Measurements from ENCODE around the gene HACD2.
"Not testable (repeated sequence)": the region's sequence is repeated elsewhere in the genome, so short reads cannot be mapped to it uniquely, and the experiment has no call there.

Gene HACD2

DNA sequence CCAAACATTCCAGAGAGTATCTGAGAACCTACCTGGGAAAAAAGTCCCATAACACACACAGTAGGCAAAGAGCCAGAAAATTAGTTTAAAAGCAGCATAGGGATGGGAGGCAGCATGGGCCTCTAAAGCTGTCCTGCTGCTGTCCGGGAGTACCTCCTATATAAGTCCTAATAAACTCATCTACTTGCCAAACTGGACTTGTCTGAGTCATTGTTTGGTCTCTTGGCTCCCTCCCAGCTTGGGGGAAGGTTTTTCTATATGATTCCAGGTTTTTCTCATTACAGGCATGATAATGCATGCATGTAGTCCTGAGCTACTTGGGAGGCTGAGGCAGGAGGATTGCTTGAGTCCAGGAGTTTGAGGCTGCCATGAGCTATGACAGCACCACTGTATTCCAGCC is 17.5 kb upstream of the HACD2 start:
- DNase-seq (ENCODE audit: low read depth), result peak; percentile 71
- TF ChIP-seq, protein P1, sequence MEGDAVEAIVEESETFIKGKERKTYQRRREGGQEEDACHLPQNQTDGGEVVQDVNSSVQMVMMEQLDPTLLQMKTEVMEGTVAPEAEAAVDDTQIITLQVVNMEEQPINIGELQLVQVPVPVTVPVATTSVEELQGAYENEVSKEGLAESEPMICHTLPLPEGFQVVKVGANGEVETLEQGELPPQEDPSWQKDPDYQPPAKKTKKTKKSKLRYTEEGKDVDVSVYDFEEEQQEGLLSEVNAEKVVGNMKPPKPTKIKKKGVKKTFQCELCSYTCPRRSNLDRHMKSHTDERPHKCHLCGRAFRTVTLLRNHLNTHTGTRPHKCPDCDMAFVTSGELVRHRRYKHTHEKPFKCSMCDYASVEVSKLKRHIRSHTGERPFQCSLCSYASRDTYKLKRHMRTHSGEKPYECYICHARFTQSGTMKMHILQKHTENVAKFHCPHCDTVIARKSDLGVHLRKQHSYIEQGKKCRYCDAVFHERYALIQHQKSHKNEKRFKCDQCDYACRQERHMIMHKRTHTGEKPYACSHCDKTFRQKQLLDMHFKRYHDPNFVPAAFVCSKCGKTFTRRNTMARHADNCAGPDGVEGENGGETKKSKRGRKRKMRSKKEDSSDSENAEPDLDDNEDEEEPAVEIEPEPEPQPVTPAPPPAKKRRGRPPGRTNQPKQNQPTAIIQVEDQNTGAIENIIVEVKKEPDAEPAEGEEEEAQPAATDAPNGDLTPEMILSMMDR (conservative IDR thresholded peaks at IDR 0.05; ENCODE audit: low read length), result no peak
- no peak overlapping the region for H3K4me3 ChIP-seq (ENCODE audit: low read length)

DNA sequence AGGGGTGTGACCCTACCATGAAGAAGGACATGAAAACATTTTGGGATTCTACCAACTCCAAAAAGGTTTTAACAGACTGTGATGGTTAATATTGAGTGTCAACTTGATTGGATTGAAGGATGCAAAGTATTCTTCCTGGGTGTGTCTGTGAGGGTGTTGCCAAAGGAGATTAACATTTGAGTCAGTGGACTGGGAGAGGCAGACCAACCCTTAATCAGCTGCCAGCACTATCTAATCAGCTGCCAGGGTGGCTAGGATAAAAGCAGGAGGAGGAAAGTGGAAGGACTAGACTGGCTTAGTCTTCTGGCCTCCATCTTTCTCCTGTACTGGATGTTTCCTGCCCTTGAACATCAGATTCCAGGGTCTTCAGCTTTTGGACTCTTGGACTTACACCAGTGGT is 16.0 kb upstream of the HACD2 start:
- not testable (repeated sequence) for H3K4me3 ChIP-seq (ENCODE audit: low read length); DNase-seq (ENCODE audit: low read depth)

DNA sequence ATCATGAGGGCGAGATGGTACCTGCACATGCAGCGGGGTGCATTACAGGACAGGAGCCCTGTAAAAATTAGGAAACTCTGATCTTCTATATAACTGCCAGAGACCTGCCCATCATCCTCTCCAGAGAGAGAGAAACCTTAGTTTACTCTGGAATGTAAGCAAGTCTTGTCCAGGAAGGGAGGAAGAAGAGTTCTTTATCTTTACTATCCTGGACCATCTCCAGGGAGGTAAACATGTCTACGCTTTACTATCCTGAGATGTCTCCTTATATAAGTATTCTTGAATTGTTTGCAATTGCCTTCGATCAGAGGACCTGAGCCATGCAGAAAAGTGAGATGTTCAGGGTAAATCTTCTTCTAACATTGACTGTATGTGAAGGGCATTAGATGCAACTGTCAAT is 12.7 kb upstream of the HACD2 start:
- H3K4me3 ChIP-seq (ENCODE audit: low read length), result no peak overlapping the region
- TF ChIP-seq, protein P1 (conservative IDR thresholded peaks at IDR 0.05; ENCODE audit: low read length), result no peak
- DNase-seq (ENCODE audit: low read depth), result no peak

DNA sequence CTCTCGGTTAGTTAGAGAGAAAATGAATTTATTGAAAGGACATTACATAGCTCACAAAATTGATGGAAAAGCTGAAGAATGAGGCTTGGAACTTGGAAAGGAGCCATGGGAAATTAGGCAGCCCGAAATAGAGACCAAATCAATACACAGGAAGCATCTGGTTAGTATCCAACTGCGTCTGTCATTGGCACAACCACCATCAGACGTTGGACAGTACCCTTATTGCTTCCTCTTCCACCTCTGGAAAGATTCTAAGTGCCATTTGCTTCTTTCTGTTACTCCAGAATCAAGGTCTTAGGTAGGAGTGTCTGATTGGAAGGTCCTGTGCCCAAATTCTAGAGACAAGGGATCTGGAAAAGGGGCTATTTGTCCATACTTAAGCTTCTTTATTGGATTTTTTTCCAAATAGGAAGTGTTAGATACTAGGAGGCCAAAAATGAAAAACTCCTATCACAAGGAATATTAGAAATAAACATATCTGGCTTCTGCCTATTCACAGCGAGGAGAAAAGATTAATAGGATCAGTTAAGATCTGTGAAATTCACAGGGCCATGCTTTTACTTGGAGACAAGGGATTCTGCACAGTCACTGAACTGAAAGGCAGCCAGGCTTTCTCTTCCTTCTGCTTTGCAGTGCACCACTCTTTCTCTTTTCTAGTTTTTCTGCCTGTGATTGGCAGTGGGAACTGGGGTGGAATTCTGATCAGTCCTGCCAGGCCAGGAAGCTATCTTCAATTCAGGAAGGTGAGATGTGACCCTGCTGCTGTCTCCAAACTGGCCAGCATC is 10.7 kb upstream of the HACD2 start:
- no peak overlapping the region for H3K4me3 ChIP-seq (ENCODE audit: low read length)
- no peak for DNase-seq (ENCODE audit: low read depth)
- TF ChIP-seq, protein P1 (conservative IDR thresholded peaks at IDR 0.05; ENCODE audit: low read length), result no peak

DNA sequence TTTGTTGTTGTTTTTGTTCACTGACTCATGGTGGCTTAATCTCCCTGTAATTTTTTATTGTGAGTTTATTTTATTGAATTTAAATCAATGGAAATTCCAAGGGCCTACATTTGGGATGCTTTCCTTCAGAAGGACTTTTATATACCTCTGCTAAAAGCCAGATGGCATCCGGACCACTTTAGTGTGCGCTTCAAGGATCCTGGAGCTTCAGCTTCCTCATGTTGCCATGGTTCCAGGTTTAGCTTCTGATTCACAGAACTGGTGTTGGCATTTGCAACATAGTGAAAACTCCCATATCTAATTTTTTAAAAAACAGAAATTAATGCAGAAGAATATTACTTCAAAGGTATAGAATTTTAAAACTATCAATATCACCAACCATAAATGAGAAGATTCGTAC is 8.5 kb upstream of the HACD2 start:
- TF ChIP-seq, protein P1 (conservative IDR thresholded peaks at IDR 0.05; ENCODE audit: low read length), result no peak
- H3K4me3 ChIP-seq (ENCODE audit: low read length), result no peak overlapping the region
- no peak for DNase-seq (ENCODE audit: low read depth)

DNA sequence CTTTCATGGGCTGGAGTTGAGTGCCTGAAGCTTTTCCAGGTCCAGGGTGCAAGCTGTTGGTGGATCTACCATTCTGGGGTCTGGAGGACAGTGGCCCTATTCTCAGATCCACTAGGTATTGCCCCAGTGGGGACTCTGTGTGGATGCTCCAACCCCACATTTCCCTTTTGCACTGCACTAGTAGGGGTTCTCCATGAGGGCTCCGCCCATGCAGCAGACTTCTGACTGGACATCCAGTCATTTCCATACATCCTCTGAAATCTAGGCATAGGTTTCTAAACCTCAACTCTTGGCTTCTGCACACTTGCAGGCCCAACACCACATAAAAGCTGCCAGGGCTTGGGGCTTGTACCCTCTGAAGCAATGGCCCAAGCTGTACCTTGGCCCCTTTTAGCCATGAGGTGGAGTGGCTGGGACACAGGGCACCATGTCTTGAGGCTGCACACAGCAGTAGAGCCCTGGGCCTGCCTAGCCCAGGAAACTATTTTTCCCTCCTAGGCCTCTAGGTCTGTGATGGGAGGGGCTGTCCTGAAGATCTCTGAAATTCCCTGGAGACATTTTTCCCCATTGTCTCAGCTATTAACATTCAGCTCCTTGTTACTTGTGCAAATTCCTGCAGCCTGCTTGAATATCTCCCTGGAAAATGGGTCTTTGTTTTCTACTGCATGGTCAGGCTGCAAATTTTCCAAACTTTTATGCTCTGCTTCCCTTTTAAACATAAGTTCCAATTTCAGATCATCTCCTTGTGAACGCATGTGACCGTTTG is 6.0 kb upstream of the HACD2 start:
- no peak overlapping the region for H3K4me3 ChIP-seq (ENCODE audit: low read length)
- TF ChIP-seq, protein P1 (conservative IDR thresholded peaks at IDR 0.05; ENCODE audit: low read length), result no peak
- no peak for DNase-seq (ENCODE audit: low read depth)

DNA sequence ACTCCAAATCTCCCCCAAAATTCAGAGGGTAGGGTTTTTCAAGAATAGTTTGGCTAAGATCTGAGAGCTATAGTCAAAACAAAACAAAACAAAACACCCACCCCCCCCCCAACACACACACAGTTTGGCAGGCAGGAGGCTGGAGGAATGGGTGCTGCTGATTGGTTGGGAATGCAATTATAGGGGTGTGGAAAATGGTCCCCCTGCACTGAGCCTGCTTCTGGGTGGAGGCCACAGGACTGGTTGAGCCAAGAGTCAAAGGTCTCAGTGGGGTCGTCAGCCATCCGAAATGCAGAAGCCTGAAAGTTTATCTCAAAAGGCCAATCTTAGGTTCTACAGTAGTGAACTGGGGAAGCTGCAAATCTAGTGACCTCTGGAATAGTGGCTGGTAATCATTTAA is 2.5 kb upstream of the HACD2 start:
- no peak overlapping the region for H3K4me3 ChIP-seq (ENCODE audit: low read length)
- TF ChIP-seq, protein P1 (conservative IDR thresholded peaks at IDR 0.05; ENCODE audit: low read length), result no peak
- DNase-seq (ENCODE audit: low read depth), result no peak
